Right renal pelvis (tissue), 4 donors: Measurements from ENCODE around the gene LPIN2. TPM values are rescaled to one million over a fixed set of nuclear protein-coding genes. Genes with fewer than 3 reads are reported as not detected.
"Not testable (repeated sequence)": the region's sequence is repeated elsewhere in the genome, so short reads cannot be mapped to it uniquely, and the experiment has no call there.

Source experiments
- DNase-seq, 4 donors: peaks; one replicate each; pipeline ENCODE4 v3.0.0-alpha.2; 2013; ENCODE audit warnings: low read depth in 4 of 4, low spot score in 3 of 4, missing footprints in 1 of 4
- polyA plus RNA-seq, 4 donors: library from polyadenylated mRNA; unstranded; fragments of 120-200 nt; gene quantifications; one replicate each; pipeline ENCODE4 v1.2.1, GENCODE V29; 2013; ENCODE audit not compliant: insufficient read length in 4 of 4

Gene LPIN2
- polyA plus RNA-seq, 4 donors: 37.9 to 42.5 (median 39.2) TPM

GRCh38 chr18:3012136-3013023, 564 bp downstream of the LPIN2 start:
- DNase-seq: peak in 3 of 4 donors; percentile 20 to 35 (median 25)

DNA sequence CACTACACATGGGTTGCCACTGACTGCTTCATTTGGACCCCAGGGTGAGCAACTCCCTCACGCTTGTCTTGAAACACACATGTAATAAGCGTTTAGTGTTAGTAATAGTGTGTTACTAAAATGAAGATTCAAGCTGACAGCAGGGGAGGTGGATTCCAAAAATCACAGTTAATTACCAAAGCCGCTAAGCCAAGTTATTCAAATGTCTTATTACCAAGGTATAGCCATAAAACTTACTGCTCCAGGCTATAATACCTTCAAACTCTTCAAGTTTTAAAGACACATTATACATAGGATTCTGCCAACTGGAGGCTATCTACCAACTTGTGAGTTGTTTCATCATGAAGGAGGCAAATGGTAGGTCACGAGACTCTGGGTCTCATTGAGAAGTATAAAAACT, 2.9 kb downstream of the LPIN2 start:
- DNase-seq: no peak

DNA sequence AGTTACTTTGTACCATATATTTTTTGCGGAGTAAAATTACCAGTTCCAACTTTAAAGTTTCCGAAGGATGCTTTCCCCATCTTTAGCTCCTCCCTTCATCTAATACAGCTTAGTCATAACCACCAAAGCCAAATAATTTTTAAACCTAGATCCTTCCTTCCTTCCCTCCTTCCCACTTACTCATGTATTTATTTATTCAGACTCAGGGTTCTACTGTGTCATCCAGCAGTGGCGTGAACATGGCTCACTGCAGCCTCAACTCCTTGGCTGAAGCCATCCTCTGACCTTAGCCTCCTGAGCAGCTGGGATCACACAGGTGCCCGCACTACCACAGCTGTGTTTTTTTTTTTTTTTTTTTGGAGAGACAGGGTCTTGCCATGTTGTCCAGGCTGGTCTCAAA, 4.4 kb downstream of the LPIN2 start:
- no peak for DNase-seq

DNA sequence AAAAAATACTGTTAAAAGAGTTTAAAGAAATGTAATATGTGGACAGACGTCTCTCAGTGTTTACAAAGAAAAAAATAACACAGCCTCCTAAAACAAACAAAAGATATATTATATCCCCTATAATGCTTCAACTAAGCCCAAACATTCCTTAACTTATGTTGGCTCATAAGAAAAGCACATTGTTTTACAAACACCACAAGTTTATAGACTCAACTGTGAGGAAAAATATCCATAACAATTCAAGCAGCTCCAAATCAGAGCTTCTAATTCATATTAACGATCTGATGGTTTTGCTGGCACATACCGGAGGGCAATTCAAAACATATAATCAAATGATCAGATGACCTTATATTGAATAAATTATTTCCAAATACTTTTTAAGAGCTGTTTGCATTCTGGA, 5.5 kb downstream of the LPIN2 start:
- DNase-seq: no peak

DNA sequence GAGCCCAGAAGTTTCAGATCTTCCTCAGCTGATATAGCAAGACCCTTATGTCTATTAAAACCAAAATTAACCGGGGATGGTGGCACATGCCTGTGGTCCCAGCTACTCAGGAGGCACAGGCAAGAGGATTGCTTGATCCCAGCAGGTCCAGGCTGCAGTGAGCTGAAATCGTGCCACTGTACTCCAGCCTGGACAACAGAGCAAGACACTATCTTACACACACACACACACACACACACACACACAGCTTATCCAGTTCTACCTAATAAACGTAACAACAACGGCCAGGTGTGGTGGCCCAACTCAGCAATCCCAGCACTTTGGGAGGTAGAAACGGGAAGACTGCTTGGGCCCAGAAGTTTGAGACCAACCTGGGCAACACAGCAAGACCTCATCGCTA, 7.5 kb downstream of the LPIN2 start:
- no peak for DNase-seq

- DNase-seq: not testable (repeated sequence)
These were observed 9.2 kb downstream of the LPIN2 start for GRCh38 chr18:3003766-3004165.

DNA sequence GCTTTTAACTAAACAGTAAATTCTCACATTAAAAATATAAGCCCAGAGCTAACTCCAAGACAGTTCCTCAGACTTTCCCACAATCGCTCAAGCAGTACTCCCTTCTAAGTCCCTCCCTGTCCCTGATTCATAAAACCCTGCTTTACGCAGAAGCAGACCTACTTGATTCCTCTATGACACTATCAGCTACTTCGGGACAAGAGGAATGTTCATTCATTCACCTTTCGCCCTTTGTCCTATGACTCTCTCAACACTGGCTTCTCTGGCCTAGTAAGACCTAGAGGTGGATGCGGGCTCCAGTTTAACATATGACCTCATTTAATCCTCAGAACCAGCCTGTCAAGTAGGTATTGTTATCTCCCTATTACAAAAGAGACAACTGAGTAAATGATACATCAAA, 10.2 kb downstream of the LPIN2 start:
- no peak for DNase-seq

DNA sequence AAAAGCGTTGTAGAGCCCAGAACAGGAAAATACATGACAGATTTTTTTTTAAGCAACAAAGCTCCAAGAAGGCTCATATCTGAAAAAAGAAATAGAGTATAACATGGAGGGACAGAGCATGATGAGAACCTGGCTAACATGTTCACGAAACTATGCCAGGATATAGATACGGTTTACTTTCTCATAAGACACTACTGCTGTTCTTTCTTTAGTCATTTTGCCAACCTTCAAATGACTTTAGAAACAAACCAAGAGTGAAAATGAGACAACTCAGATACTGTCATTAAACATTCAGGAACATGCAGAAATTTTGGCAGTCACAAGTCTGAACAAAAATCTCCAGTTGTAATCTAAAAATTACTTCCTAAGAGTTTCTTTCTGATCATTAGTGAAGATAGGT, 14.3 kb downstream of the LPIN2 start:
- no peak for DNase-seq

GRCh38 chr18:2997846-2998564, 14.9 kb downstream of the LPIN2 start:
- DNase-seq: no peak

DNA sequence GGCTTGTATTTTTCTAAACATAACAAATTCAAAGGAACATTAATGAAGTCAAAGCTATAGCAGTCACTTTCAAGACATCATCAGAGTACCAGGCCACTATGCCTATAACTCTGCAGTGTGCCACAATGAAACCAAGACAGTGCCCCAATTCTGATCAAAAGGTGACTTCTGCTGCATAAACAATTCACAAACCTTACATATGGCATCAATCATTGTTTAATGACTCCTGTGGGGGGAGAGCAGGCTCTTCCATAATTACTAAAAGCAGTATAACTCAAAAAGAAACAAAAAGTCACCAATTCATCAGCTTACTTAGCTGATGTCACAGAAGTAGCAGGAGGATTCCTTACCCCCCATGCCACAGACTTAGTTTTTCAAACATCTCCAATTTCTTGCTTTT, 15.5 kb downstream of the LPIN2 start:
- no peak for DNase-seq

DNA sequence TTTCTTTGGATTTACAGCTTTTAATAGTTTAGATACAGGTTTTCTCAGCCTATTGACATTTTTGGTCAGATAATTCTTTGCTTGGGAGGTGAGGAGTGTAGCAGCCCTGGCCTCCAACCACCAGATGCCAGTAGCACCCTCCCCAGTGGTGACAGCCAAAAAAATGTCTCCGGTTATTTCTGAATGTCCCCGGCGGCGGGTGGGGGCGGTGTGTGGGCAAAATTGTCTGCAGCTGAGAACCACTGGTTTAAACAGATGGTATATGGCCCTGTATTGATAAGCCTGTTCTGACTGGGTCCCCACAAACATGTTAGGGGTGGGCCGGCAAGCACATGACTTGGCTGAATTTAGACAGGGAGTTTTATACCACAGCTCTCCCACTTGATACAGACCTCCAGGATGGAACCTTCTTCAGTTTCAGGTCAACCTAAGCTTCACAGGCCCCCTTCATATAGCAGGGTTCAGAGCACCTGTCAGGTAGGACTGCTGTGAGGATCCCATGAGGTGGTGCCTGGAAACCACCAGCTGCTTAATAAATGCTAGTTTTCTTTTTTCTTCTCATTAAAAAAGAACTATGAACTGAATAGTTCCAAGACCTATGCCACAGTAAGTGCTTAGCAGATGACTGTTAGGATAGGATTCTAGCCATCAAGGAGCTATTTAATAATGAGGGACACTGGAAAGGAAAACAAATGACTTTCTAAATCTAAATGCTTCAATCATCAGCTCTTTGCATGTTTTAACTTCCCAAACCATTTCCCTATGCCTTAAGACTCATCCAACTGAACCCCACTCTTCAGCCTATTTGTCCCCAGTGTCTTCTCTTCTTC, 18.1 kb downstream of the LPIN2 start:
- DNase-seq: no peak

DNA sequence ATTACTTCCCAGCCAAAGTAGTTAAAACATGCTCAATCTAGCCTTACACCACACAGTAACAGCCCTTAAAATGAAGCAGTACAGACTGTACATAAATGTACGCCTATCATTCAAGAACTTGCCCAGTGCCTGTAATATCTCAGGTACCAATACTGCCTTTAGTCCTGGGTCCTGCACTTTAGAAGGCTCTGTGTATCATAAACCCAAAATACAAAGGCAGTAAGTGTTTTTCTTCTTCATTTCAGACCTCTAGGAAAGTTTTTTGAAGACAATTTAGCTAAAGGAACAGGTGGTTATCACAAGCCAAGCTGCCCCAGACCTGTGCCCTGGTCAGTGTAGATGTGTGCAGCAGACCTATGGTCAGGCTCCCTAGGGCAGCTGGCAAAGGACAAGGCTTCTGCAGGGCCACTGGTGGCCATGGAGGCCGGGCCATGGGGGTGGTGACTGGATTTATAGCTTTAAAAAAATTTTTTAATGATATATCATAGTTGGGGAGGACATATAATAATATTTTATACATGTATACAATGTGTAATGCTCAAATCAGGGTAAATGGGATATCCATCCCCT, 18.8 kb downstream of the LPIN2 start:
- DNase-seq: no peak

DNA sequence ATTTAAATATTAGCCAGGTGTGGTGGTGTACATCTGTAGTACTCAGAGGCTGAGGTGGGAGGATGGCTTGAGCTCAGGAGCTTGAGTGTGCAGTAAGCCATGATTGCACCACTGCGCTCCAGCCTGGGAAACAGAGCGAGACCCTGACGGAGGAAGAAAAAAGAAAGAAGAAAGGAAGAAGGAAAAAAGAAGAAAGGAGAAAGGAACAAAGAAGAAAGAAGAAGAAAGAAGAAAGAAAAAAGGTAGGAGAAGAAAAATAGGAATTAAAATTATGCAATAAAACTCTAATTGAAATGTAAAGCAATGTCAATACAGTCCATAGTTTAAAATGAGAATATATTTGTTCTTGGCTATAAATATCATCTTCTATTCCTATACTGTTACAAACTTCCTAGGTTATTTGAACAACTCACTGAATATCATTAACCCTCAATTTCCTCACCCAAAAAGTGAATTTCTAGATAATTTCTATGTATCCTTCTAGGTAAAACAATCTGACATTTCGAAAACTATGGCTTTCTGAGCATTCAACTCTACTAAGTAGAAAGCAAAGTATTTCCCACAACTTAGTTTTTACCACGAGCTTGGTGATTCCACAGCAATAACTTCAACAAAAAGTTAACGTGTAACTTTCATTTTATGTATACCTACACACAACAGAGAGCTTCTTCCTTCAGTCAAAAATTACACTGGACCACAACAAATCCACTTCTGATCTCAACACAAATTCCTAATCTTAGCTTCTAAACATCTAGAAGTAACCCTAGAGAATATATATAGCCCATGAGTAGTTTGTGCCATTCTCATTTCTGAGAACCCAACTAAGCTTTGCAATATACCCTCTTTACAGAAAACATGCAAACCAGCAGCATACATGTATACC, 19.7 kb downstream of the LPIN2 start:
- no peak for DNase-seq

DNA sequence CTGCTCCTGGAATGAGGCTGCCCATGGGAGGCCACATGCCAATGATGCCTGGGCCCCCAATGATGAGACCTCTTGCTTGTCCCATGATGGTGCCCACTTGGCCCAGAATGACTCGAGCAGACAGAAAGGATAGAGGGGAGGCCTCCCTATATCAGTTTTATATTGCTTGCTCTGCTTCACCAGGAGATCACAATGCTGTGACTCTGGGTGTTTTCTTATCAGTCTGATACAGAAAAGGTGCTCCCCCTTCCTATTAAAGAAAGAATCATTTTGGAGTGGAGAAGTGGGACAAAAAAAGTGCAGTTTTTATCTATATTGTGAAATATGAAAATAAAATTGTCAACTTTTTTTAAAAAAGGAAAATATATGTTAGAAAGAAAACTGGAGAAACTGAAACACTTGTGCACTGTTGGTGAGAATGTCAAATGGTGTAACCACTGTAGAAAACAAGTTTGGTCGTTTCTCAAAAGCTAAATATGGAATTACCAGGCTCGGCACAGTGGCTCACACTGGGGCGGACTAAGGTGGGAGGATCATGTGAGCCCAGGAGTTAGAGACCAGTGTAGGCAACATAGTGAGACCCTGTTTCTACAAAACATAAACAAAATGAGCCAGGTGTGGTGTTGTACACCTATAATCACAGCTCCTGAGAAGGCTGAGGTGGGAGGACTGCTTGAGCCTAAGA, 21.8 kb downstream of the LPIN2 start:
- no peak for DNase-seq

DNA sequence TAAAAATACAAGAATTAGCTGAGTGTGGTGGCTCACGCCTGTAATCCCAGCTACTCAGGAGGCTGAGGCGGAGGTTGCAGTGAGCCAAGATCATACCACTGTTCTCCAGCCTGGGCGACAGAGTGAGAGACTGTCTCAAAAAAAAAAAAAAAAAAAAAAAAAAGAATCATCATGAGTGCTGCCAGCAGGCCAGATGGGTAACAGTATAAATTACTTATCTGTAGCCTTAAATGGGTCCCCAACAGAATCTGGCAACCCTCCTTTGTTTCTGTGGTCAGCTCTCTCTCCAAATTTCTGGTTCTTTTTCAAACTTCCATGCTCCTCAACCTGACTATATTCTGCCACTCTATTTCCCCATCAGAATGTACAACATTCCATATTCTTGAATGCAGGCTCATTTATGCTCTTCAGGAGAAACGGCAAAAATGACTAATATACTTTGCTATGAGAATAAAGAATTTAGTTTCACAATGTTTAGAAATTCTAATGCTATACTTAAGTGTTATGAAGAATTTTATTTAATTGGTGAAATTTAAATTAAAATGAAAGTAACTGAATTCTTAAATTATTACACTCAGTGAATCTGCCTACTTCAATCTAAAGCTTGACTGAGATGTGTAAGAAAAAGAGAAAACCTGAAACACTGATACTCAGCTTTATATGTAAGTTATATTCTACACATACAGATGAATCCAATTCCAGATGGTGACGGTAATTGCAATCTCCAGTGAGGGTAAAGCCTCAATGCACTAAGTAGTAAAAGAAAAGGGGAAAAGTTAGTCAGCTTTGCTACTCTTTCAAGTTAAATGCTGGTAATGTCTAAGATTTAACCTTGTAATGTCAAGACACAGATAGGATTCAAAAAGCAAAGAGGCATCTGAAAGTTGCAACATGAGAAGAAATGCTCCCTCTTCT, 24.8 kb downstream of the LPIN2 start:
- no peak for DNase-seq

GRCh38 chr18:2986150-2986865, 26.6 kb downstream of the LPIN2 start:
- no peak for DNase-seq

DNA sequence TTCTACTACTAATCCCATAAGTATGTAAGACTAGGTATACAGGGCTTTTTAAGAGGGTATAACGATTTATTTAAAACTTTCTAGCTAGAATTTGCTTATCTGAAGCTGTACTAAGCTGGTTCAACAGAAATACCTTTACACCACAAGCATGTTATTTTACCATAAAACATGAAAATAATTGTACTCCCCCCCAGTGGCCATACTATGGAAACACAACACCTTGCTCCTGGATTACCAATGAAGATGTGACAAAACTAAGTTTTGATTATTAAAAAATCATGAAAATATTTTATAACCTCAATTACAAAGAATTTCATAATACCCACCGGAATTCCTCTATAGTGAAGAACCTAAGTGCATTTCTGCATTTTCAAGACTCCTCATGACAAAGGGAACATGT, 27.3 kb downstream of the LPIN2 start:
- DNase-seq: no peak
